SU-DHL-6 (cell line): Measurements from ENCODE around the gene NCKAP5.

ENCODE experiments used
- H2AFZ ChIP-seq: fragments of 200-600 bp; sonication (generic); 2 replicates; pipeline ENCODE4 v1.6.1; 2014; ENCODE audit warnings: low read depth, mild to moderate bottlenecking, moderate library complexity, mixed read lengths, antibody characterized with exemption, low read length; ENCODE audit not compliant: severe bottlenecking
- H3F3A ChIP-seq: fragments of 200-600 bp; shearing (Covaris generic); 2 replicates; pipeline ENCODE4 v1.6.0; 2016; ENCODE audit warnings: antibody characterized with exemption, mild to moderate bottlenecking; ENCODE audit not compliant: insufficient read depth
- H3K27ac ChIP-seq: fragments of 200-600 bp; sonication (generic); 2 replicates; pipeline ENCODE4 v1.5.1; 2016; ENCODE audit warnings: low read depth, mild to moderate bottlenecking, low read length, moderate library complexity, mixed read lengths
- H3K27me3 ChIP-seq: fragments of 200-600 bp; sonication (generic), shearing (Covaris generic); 2 replicates; pipeline ENCODE4 v1.6.0; 2014; ENCODE audit warnings: mild to moderate bottlenecking, low read length
- H3K36me3 ChIP-seq: fragments of 200-600 bp; sonication (generic); 2 replicates; pipeline ENCODE4 v1.6.1; 2014; ENCODE audit warnings: mild to moderate bottlenecking, low read length, mixed read lengths
- H3K4me2 ChIP-seq: fragments of 300-600, 200-600 bp; shearing (Covaris generic), sonication (generic); 2 replicates; pipeline ENCODE4 v1.6.0; 2014; ENCODE audit warnings: low read length, low read depth, mild to moderate bottlenecking; ENCODE audit not compliant: poor library complexity, severe bottlenecking
- H3K4me3 ChIP-seq: fragments of 200-600 bp; sonication (generic); 2 replicates; pipeline ENCODE4 v1.5.1; 2014; ENCODE audit warnings: antibody characterized with exemption, low read length, mild to moderate bottlenecking, mixed read lengths; ENCODE audit not compliant: insufficient read depth, poor library complexity, severe bottlenecking
- H3K79me2 ChIP-seq: fragments of 200-600 bp; sonication (generic); 2 replicates; pipeline ENCODE4 v1.6.1; 2014; ENCODE audit warnings: mild to moderate bottlenecking, low read length, moderate library complexity; ENCODE audit not compliant: insufficient read depth
- H3K9ac ChIP-seq: fragments of 200-600 bp; sonication (generic); 2 replicates; pipeline ENCODE4 v1.7.0; 2014; ENCODE audit warnings: mild to moderate bottlenecking, low read length
- H3K9me2 ChIP-seq: fragments of 200-600 bp; sonication (generic); replicated peaks from 2 replicates; pipeline ENCODE4 v1.6.1; 2014; ENCODE audit warnings: low read length; ENCODE audit not compliant: insufficient read depth
- H3K9me3 ChIP-seq: fragments of 200-600 bp; sonication (generic); 2 replicates; pipeline ENCODE4 v1.6.1; 2014; ENCODE audit warnings: low read length, mixed read lengths; ENCODE audit not compliant: insufficient read depth
- H4K20me1 ChIP-seq: fragments of 200-600 bp; sonication (generic); 2 replicates; pipeline ENCODE4 v1.6.1; 2014; ENCODE audit warnings: low read depth, mild to moderate bottlenecking, antibody characterized with exemption, low read length, moderate library complexity, mixed read lengths
- EZH2phosphoT487 ChIP-seq: fragments of 200-600 bp; sonication (generic), shearing (Covaris generic); conservative IDR thresholded peaks from 2 replicates; pipeline ENCODE4 v1.6.1; 2018; ENCODE audit warnings: mild to moderate bottlenecking, antibody characterized with exemption, low read length, moderate library complexity, mixed read lengths
- TF ChIP-seq, protein P1 (sequence below): fragments of 200-600 bp; sonication (generic); IDR thresholded peaks from one replicate; pipeline ENCODE4 v1.5.1; 2017; ENCODE audit warnings: antibody characterized with exemption, mild to moderate bottlenecking, low read length, moderate library complexity; ENCODE audit not compliant: insufficient read depth, poor library complexity, severe bottlenecking

The NCKAP5 gene

GRCh38 chr2:133438026-133438425 lies 130.2 kb downstream of the NCKAP5 start:
- H3K4me3 ChIP-seq: no peak overlapping the region
- TF ChIP-seq EZH2phosphoT487: no peak
- H3F3A ChIP-seq: no peaks in the 10 kb centered on the region
- no peaks in the 10 kb centered on the region for H3K79me2 ChIP-seq
- H3K27me3 ChIP-seq: no peaks in the 10 kb centered on the region
- no peaks in the 10 kb centered on the region for H3K9me2 ChIP-seq
- no peaks in the 10 kb centered on the region for H3K9me3 ChIP-seq
- no peaks in the 10 kb centered on the region for H4K20me1 ChIP-seq
- H2AFZ ChIP-seq: no peak overlapping the region
- H3K36me3 ChIP-seq: no peaks in the 10 kb centered on the region
- no peak overlapping the region for H3K9ac ChIP-seq
- no peak overlapping the region for H3K27ac ChIP-seq
- no peak overlapping the region for H3K4me2 ChIP-seq

- no peaks in the 10 kb centered on the region for H3K9me3 ChIP-seq
- no peaks in the 10 kb centered on the region for H4K20me1 ChIP-seq
- TF ChIP-seq, protein P1, sequence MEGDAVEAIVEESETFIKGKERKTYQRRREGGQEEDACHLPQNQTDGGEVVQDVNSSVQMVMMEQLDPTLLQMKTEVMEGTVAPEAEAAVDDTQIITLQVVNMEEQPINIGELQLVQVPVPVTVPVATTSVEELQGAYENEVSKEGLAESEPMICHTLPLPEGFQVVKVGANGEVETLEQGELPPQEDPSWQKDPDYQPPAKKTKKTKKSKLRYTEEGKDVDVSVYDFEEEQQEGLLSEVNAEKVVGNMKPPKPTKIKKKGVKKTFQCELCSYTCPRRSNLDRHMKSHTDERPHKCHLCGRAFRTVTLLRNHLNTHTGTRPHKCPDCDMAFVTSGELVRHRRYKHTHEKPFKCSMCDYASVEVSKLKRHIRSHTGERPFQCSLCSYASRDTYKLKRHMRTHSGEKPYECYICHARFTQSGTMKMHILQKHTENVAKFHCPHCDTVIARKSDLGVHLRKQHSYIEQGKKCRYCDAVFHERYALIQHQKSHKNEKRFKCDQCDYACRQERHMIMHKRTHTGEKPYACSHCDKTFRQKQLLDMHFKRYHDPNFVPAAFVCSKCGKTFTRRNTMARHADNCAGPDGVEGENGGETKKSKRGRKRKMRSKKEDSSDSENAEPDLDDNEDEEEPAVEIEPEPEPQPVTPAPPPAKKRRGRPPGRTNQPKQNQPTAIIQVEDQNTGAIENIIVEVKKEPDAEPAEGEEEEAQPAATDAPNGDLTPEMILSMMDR: no peak
- no peak for TF ChIP-seq EZH2phosphoT487
- H3K79me2 ChIP-seq: no peaks in the 10 kb centered on the region
- no peaks in the 10 kb centered on the region for H3K9me2 ChIP-seq
- no peak overlapping the region for H3K4me3 ChIP-seq
- H3K4me2 ChIP-seq: no peak overlapping the region
- H3K27me3 ChIP-seq: no peaks in the 10 kb centered on the region
- no peaks in the 10 kb centered on the region for H3F3A ChIP-seq
- no peak overlapping the region for H3K9ac ChIP-seq
- no peak overlapping the region for H2AFZ ChIP-seq
- no peak overlapping the region for H3K27ac ChIP-seq
- H3K36me3 ChIP-seq: no peaks in the 10 kb centered on the region
Observed at GRCh38 chr2:133437492-133437891, 130.8 kb downstream of the NCKAP5 start.

DNA sequence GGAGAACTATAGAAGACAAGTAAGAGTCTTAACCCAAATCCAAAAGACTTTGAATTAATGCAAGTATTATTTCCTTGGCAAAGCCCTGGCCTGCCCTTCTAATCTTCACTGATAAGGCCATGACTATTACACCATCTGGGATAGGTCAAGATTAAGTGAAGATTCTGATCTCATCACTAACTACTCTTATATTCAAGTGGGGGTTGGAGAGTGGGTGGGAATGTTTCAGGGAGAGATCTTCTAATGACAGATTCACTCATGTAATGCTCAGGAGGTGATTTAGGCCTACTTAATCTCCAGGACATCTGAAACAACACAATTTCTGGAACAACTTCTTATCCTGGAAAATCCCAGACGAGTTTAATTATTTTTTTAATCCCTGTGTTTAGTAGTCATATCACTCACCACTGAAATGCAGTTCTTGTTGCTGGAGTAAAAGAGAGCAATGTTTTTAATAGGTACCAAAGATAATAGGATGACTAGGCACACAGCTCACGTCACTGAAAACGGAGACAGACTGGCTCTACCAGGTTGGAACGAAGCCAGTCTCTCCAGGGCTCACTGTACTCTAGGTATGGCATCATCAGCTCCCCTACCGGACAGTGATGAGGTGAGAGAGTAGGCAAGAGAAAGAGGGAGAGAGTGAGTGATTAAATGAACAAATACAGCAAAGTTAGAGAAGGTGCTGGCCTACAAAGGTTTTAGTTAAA lies 133.1 kb downstream of the NCKAP5 start:
- Histone ChIP-seq H3K9me3 (no peaks in the 10 kb centered on the region), H3K9ac (no peak overlapping the region), H3K79me2 (no peaks in the 10 kb centered on the region), H3F3A (no peaks in the 10 kb centered on the region), H3K27ac (no peak overlapping the region), H3K9me2 (no peaks in the 10 kb centered on the region), H3K4me3 (no peak overlapping the region), H4K20me1 (no peaks in the 10 kb centered on the region), H2AFZ (no peak overlapping the region), H3K4me2 (no peak overlapping the region), H3K36me3 (no peaks in the 10 kb centered on the region), H3K27me3 (no peaks in the 10 kb centered on the region)
- TF ChIP-seq, protein P1: no peak
- TF ChIP-seq EZH2phosphoT487: no peak
